HG03280 (cell line): ENCODE measurements around the gene CPLANE1.
"Not testable (repeated sequence)": the region's sequence is repeated elsewhere in the genome, so short reads cannot be mapped to it uniquely, and the experiment has no call there.

ENCODE experiments used
- ATAC-seq: cut with Tn5 transposase; IDR thresholded peaks from one replicate; pipeline ENCODE4 v1.9.1; 2021; ENCODE audit warnings: mild to moderate bottlenecking, moderate library complexity; ENCODE audit not compliant: unreplicated experiment

The CPLANE1 gene

GRCh38 chr5:37248970-37249814 is at the start of gene CPLANE1:
Gene CPLANE1 (minus strand): TSS chr5:37249376. CDS start chr5:37247698, 1,678 bp downstream.
- ATAC-seq = peak; percentile 79

DNA sequence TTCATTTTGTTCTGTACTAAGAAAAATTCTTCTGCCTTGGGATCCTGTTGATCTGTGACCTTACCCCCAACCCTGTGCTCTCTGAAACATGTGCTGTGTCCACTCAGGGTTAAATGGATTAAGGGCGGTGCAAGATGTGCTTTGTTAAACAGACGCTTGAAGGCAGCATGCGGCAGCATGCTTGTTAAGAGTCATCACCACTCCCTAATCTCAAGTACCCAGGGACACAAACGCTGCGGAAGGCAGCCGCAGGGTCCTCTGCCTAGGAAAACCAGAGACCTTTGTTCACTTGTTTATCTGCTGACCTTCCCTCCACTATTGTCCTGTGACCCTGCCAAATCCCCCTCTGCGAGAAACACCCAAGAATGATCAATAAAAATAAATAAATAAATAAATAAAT is 47.1 kb upstream of the CPLANE1 start:
- ATAC-seq = not testable (repeated sequence)

DNA sequence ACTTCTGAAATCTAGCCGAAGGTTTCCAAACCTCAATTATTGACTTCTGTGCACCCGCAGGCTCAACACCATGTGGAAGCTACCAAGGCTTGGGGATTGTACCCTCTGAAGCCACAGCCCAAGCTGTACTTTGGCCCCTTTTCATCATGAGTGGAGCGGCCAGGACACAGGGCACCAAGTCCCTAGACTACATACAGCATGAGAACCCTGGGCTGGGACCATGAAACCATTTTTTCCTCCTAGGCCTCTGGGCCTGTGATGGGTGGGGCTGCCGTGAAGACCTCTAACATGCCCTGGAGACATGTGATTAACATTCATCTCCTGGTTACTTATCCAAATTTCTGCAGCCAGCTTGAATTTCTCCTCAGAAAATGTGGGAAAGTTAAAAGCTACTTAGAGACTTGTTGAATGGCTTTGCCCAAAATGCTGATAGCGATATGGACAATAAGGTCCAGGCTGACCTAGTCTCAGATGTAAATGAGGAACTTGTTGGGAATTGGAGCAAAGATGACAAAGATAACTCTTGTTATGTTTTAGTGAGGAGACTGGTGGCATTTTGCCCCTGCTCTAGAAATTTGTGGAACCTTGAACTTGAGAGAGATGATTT is 34.1 kb upstream of the CPLANE1 start:
- no peak for ATAC-seq

GRCh38 chr5:37275511-37275910 is 26.3 kb upstream of the CPLANE1 start:
- no peak for ATAC-seq

DNA sequence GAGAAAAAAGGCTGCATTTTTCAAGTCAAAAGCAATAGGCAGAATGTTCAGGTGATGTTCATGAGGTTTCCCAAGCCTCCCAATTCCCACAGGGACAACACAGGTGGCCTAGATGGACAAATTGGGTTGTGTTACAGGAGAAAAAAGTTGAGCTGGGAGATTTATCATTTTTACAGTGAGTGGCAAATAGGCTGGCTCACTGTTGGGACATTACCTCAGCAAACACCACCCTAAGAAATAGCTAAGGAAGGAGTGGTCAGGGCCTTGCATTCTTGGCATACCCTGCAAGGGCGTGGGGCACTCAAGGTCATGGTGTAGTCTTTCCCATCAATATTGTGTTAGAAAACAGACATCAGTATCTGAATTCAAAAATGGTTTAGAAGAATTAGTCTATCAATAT is 23.3 kb upstream of the CPLANE1 start:
- no peak for ATAC-seq

DNA sequence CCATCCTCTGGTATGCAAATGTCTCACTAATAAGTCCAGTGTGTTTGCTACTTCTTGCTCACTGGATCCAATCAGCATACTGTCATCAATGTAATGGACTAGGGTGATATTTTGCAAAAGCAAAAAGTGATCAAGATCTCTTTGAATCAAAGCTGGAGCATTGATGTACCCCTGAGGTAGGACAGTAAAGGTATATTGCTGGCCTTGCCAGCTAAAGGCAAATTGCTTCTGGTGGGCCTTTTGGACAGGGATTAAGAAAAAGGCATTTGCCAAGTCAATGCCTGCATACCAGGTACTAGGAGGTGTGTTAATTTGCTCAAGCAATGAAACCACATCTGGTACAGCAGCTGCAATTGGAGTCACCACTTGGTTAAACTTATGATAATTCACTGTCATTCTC is 18.9 kb upstream of the CPLANE1 start:
- ATAC-seq = not testable (repeated sequence)

DNA sequence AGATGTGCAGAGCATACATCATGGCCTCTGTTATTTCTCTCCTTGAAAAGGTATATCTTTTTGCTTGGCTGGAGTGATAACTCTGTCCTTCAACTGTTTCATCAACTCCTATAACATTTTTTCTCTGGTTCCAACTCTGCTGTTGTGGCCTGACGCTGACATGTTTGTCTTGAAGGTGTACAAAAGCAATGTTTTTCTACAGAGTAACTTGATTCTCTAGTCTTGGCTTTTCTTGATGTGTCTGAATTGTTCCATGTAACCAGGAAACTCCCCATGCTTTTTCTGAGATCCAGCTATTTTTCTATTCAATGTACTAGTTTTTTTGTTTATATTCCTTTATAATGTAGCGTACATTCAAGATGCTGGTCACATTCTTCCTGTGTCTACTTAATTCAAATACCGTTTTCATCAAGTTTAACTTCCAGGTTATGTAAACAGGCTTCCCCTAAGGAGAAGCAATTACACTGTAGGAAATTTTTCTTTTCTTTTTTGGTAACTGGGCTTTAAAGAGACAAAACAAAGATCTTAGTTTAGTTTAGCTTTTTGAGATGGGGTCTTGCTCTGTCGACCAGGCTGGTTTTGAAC is 6.7 kb upstream of the CPLANE1 start:
- ATAC-seq = no peak

GRCh38 chr5:37254581-37254980 is 5.4 kb upstream of the CPLANE1 start:
- no peak for ATAC-seq

GRCh38 chr5:37251665-37252064 is 2.5 kb upstream of the CPLANE1 start:
- no peak for ATAC-seq

DNA sequence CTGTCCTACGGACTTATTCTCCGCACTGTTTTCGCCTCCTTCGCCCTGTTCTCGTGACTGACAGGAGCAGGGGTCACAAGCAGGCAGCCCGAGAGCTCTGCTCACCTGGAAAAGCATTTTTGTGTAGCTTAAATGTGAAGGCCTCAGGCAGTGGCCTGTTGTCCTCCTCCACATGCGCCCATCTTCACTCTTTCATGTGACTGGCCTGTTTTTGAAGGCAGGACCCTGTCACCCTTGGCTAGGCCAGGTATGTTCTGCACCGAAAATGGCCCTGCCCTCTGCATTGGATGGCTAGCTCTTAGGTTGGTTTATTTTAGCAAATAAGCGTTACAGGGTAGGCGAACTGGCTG is 614 bp upstream of the CPLANE1 start:
- no peak for ATAC-seq

- no peak for ATAC-seq
Measured at GRCh38 chr5:37248421-37248969, 681 bp downstream of the CPLANE1 start.

GRCh38 chr5:37247496-37247895 is 1.7 kb downstream of the CPLANE1 start:
- ATAC-seq = no peak

DNA sequence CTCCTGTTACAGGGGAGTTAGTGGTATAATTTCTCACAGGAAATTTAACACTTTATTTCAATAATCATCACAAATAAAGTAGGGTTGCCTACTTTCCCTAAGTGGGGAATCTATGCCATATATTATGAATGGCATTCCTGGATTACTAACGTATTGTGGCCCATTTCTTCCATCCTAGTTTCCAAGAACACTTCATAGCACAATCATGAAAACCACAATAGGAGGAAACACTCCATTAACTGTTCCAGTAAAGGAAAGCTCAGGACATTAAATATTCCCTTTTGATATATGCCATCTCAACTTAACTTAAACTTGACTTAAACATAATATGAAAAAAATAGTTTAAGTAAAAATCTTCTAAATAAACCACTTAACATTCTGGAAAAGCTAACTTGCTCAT is 2.1 kb downstream of the CPLANE1 start:
- ATAC-seq = no peak

DNA sequence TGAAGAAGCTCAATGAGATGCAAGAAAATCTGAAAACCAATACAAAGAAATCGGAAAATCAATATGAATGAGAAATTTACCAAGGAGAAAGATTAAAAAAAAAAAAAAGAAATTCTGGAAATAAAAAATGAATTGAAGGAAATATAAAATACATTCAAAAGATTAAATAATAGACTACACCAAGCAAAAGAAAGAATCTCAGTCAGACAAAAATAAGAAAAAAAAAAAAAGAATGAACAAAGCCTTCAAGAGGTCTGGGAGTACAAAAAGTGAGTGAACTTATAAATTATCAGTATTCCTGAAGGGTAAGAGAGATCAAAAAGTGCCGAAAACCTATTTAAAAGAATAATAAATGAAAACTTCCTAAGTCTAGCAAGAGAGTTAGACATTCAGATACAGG is 14.9 kb downstream of the CPLANE1 start:
- ATAC-seq = no peak

GRCh38 chr5:37226377-37226776 is 22.8 kb downstream of the CPLANE1 start:
- no peak for ATAC-seq

DNA sequence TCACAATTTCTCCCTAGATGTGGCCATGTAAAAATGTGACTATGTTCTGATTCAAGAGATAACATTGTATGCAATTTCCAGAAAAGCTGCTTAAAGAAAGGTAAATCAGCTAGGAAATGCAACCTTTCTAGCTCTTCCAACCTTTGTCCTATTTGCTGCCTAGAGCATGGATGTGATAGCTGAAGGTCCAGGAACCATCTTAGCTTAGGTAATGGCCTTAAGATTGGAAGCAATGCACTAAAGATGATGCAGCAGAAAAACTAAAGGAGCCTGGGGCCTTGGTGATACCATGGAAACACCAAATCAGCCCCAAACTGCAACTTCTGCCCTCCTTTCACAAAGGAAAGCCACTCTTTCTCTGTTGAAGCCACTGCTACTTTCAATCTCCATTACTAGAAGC is 27.0 kb downstream of the CPLANE1 start:
- ATAC-seq = no peak

DNA sequence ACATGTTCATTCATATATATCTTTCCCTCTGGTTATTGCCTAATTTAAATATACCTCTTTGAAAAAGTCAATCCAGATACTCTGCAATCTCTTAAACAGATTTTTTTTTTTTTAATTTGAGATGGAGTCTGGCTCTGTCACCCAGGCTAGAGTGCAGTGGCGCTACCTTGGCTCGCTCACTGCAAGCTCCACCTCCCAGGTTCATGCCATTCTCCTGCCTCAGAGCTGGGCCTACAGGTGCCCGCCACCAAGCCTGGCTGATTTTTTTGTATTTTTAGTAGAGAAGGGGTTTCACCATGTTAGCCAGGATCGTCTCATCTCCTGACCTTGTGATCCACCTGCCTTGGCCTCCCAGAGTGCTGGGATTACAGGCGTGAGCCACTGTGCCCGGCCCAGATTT is 28.8 kb downstream of the CPLANE1 start:
- not testable (repeated sequence) for ATAC-seq

DNA sequence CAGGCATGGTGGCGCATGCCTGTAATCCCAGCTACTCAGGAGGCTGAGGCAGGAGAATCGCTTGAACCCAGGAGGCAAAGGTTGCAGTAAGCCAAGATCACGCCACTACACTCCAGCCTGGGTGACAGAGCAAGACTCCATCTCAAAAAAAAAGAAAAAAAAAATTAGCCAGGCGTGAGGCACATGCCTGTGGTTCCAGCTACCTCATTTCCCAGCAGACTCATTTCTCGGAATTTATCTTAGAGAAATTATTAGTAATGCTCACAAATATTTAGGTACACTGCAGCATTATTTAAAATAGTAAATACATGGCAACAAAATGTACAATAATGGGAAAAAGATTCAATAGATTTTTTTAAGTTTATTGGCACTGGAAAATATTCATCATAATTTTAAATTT is 29.8 kb downstream of the CPLANE1 start:
- ATAC-seq = not testable (repeated sequence)

GRCh38 chr5:37217976-37218375 is 31.2 kb downstream of the CPLANE1 start:
- ATAC-seq = no peak

GRCh38 chr5:37214550-37214949 is 34.6 kb downstream of the CPLANE1 start:
- ATAC-seq = no peak

DNA sequence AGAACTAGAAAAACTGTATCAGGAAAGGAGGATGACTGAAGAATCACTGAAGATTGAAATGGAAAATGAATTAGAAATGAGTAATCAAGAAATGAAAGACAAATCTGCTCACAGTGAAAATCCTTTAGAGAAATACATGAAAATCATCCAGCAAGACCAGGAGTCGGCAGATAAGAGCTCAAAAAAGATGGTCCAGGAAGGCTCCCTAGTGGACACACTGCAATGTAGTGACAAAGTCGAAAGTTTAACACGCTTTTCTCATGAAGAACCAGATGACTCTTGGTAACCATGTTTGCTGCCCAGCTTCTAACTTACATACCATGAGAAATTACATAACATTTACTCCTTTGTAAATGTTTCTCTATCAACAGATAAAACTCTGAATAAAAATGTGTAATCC is 37.1 kb downstream of the CPLANE1 start:
- no peak for ATAC-seq

DNA sequence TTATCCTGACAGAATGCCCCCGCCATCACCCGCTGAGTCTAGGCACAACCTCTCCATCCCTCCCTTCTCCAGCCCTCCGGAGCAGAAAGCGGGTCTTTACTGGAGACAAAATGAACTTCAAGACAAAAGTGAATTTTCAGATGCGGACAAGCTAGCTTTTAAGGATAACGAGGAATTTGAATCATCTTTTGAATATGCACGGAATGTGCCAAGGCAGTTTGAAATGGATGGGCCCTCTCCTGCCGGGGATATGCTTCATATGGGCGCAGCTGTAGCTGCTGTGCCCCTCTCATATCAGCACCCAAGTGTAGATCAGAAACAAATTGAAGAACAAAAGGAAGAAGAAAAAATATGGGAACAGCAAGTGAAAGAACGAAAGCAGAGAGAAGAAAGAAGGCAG is 37.5 kb downstream of the CPLANE1 start:
- ATAC-seq = no peak
